NCI-H446 (cell line): ENCODE results near the gene FAM174C.

Experiments
- DNase-seq, 2 experiments: peaks; one replicate each; lab custom pipeline; 2025; lab: John Stamatoyannopoulos, UW

The FAM174C gene

GRCh38 chr19:1261798-1262622, 13.3 kb upstream of the FAM174C start:
- DNase-seq = peak in 1 of 2 experiments; percentile 50

DNA sequence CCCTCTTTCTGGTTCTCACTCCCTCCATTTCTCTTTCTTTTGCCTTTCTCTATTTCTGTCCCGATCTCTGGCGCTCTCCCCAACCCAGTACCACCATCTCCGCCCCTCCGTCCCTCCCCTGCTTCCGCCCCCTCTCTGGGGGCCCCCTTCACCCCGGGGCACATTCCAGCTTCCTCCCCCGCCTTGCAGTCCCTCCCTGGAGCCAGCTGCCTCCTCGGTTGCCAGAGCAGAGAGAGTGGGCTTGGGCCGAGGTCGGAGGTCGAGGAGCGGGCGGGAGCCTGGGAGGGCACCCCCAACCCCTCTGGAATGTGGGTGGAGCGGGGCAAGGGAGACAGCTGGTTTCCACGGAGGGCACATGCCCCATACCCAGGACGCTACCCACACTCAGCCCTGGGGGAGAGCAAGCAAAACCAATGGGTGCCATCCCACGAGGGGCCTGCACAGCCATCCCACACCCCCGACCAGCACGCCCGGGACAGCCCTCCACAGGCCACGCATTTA, 12.7 kb upstream of the FAM174C start:
- no peak for DNase-seq

GRCh38 chr19:1263188-1263587, 12.1 kb upstream of the FAM174C start:
- DNase-seq = no peak

DNA sequence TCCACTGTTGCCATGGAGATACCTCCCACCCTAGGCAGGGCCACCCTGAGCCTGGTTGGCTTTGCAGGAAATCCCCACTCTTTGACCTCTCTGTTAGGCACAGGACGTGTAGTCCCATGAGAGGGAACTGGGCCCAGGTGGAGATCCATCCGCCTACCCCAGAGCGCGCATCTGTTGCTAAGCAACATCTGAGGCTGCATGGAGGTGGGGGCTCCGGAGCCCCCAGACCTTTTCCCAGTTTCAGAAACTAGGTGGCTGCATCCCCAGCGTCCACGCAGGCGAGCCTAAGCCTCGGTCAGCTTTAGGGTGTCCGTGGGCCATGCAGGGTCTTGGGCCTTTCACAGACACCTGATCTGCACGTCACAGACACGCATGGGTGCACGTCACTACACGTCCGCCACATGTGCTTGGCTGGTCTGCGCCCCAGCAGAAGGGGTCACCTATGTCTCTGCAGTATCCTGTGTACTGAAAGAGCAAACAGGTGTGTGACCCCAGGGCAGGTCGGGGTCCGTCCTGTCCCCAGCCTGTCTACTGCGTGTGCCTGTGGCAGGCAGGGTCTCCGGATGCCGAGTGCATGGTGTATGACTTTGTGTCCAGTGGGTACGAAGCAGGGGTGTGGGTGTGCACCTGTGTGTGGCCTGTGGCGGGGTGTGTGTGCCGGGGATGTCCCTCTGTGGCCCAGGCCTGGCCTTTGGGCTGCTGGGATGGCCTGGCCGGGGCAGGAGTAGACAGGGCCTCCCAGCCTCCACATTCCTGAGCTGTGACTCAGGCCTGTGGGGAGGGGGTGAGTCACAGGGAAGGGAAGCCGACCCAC, 10.3 kb upstream of the FAM174C start:
- DNase-seq = no peak

DNA sequence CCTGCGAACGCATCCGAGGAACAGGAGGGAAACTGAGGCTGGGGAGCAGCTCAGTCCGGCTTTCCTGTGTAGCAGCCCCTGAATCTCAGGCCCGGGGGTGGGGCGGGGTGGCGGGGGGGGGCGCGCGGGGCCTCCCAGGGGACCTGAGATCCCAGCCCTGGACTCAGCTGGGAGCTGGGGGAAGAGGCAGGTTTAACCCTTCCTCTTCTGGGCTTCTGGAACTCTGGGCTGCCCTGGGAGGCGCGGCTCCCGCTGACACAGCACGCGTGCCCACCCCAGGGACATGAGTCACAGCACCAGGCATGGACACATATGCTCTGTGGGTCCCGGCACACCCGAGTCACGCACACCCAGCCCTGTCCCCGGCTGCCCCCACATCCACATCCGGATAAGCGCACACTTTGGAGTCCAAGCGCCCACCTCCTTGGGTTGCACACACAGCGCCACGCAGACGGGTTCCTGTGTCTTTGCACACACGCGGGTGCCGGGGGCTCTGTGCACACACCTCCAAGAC, 9.7 kb upstream of the FAM174C start:
- DNase-seq = no peak

- DNase-seq = peak; percentile 39 to 81
These were observed 9.0 kb upstream of the FAM174C start for GRCh38 chr19:1266129-1266915.

DNA sequence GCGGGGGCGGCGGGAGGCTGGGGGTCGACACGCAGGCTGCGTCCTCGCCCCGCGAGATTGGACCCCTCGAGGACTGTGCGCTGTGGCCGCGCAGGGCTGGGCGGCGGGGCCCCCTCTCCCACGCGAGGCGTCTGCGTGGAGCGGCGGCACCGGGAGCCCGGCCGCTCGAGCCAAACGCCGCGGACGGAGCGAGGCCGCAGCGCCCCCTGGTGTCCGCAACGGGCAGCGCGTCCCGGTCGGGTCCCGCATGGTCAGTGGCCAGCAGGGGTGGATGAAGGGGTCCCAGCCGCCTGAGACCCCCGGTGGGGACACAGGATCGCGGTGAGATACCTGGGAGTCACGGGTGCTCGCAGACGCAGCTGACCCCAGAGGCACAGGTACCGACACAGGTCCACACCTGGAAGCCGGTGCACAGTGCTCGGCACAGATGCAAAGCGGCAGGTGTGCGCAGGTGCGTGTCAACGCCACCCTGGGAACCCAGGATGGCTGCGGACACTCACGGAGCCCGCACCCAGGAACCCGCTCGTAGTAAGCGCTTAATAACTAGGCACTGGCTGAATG, 8.3 kb upstream of the FAM174C start:
- peak; percentile 34 to 78 for DNase-seq

DNA sequence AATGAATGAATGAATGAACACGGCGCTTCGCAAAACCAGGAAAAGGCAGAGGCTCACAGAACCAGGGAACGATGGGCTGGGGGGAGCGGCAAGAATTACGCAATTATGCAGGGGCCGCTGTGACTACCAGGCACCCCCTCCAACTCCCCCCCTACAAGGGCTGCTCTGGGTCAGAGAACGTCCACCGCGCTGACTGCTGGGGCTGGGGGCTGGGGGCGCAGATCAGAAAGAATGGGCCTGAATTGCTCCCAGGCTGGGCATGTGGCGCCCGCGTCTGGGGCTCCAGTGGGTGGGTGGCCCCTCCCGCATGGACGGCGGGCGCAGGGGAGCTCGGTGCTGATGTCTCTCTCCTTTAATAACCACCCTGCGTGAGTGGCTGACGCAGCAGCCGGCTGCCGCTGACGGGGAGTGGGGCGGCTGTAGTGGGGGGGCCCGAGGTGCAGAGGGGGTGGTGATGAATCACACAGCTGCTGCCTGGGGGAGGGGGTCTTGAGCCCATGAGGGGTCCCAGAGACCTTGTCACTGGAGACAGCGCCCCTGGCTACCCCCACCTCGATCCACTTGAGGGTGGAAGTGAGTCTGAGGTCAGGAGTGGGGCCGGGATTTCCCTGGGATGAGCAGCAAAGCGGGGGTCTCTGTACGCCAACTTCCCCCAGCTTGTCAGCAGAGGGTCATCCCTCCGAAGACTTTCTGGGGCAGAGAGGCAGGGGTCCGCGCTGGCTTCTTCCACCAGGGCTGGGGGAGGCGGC, 7.7 kb upstream of the FAM174C start:
- no peak for DNase-seq

DNA sequence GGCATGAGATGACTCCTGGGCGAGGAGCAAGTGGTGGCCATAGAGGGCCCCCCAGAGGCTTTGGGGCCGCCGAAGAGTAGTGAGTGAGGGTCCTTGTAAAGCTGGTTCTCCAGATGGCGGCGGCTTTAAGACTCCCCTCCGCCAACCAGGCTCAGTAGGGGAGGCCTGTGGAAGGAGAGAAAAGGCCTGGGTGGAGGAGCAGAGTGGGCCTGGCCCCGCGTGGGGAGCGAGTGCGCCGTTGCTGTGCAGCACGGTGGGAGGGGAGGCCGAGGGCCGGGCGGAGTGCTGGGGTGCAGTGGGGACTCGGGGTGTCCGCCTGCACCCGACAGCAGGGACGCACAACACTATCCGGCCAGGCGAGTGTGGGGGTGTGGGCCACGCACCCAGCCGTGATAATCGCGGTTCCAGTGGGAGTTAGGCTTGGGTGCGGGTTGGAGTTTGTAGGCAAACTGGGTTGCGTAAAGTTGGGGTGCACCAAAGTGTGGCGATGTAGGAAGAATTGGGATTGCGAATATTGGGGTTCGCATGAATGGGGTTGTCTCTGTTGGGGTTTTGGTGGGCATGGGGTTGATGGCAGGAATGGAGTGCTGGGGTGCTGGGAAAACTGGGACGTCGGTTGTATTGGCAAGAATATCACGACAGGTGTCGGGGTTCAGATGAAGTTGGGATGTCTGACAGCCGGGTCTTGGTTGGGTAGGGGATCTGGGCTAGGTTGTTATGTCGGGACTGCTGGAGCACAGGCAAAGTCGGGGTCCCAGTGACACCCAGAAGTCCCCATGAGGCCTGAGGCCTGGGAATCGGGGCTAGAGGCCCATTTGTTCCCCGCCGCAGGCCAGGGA, 6.9 kb upstream of the FAM174C start:
- no peak for DNase-seq

GRCh38 chr19:1269065-1269477, 6.3 kb upstream of the FAM174C start, which contains the start of gene CIRBP:
Gene CIRBP (plus strand): TSS chr19:1269332. CDS start chr19:1270934, 1,602 bp downstream.
- DNase-seq = peak; percentile 97 to 100

- peak; percentile 92 to 98 for DNase-seq
These were observed 5.7 kb upstream of the FAM174C start for GRCh38 chr19:1269478-1270212.

DNA sequence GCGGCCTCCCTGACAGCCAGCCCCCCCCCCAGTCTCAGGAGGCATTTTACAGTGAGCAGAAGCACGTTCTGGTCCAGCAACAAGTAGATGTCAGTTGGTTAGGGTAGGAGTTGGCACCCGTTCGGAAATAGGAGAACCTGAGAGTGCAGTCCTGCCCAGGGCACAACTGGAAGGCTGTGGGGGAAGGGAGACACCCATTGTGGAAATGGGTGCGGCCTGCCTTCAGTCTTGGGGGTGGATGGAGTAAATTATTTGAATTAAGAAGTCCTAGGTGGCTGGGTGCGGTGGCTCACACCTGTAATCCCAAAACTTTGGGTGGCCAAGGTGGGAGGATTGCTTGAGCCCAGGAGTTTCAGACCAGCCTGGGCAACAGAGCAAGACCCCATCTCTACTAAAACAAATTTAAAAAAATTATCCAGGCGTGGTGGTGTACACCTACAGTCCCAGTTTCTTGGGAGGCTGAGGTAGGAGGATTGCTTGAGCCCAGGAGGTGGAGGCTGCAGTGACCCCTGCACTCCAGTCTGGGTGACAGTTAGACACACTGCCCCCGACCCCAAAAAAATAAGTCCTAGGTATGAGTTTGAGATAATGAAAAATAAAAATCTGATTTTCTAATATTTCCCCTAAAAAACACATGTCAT, 5.0 kb upstream of the FAM174C start:
- DNase-seq = peak in 1 of 2 experiments; percentile 67

DNA sequence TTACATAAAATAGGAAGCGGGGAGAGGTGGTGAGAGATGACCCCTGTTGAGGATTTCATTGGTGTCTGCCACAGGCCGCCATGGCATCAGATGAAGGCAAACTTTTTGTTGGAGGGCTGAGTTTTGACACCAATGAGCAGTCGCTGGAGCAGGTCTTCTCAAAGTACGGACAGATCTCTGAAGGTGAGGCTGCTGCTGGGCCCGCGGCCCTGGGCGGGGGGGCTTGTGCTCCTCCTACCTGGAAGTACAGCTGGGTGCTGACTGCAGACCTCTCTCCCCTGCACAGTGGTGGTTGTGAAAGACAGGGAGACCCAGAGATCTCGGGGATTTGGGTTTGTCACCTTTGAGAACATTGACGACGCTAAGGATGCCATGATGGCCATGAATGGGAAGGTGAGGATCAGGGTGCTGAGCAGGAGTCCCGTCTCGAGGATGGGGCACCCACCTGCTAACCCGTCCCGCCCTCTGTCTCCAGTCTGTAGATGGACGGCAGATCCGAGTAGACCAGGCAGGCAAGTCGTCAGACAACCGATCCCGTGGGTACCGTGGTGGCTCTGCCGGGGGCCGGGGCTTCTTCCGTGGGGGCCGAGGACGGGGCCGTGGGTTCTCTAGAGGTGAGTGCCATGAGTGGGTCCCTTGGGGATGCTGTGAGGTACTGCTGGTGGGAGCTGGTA, 4.3 kb upstream of the FAM174C start:
- DNase-seq = no peak

DNA sequence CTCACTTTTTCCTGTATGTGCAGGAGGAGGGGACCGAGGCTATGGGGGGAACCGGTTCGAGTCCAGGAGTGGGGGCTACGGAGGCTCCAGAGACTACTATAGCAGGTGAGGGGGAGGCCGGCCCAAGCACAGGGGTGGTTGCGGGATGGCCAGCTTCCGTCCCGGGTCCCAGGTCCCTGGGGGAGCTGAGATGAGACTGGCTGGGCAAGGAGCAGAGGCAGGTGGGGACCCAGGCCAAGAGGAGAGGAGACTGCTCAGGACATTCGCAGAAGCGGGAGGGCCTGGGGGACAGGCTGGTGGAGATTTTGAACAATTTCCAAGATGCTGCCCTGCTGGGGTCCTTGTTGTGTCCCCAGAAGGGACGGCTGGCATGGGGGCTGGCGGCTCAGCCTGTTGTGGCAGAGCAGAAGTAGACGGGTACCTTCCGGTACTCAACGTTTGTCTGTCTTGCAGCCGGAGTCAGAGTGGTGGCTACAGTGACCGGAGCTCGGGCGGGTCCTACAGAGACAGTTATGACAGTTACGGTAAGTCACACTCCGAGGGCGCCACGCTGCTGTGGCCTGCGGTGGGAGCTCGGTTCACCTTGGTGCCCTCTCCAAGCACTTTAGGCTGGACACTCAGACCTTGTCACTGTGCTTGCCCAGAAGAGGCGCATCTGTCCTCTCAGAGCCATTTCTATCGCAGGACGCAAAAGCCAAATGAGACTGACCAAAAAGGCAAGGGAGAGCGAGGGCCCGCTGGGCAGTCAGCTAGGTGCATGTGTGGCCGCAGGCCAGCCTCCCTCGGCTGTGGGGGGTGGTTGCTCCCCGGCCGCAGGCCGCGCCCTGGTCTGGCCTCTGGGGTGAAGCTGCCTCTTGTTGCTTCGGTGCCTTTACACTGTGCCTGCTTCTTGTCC, 3.6 kb upstream of the FAM174C start:
- DNase-seq = no peak

DNA sequence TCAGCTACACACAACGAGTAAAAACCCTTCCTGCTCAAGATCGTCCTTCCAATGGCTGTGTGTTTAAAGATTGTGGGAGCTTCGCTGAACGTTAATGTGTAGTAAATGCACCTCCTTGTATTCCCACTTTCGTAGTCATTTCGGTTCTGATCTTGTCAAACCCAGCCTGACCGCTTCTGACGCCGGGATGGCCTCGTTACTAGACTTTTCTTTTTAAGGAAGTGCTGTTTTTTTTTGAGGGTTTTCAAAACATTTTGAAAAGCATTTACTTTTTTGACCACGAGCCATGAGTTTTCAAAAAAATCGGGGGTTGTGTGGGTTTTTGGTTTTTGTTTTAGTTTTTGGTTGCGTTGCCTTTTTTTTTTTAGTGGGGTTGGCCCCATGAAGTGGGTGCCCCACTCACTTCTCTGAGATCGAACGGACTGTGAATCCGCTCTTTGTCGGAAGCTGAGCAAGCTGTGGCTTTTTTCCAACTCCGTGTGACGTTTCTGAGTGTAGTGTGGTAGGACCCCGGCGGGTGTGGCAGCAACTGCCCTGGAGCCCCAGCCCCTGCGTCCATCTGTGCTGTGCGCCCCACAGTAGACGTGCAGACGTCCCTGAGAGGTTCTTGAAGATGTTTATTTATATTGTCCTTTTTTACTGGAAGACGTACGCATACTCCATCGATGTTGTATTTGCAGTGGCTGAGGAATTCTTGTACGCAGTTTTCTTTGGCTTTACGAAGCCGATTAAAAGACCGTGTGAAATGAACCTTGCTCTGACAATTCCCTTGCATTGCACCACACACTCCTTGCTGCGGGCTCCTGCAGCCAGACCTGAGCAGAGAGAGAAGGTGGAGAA, 2.7 kb upstream of the FAM174C start:
- DNase-seq = no peak
